ACC112 (cell line): Measurements from ENCODE around the gene RHBDD3.

ENCODE experiments used
- H2AFZ ChIP-seq: fragments of 200-600 bp; sonication (generic); one replicate; pipeline ENCODE4 v1.6.0; 2017; ENCODE audit warnings: antibody characterized with exemption, low read length; ENCODE audit not compliant: unreplicated experiment
- H3K27ac ChIP-seq: fragments of 200-600 bp; sonication (generic); 2 replicates; pipeline ENCODE4 v1.5.1; 2014; ENCODE audit warnings: low read depth, mild to moderate bottlenecking, antibody characterized with exemption, low read length, moderate library complexity
- H3K27me3 ChIP-seq: fragments of 200-600 bp; sonication (generic); 2 replicates; pipeline ENCODE4 v1.6.1; 2014; ENCODE audit warnings: mild to moderate bottlenecking, antibody characterized with exemption, low read length, moderate library complexity, mixed read lengths; ENCODE audit not compliant: insufficient read depth
- H3K36me3 ChIP-seq: fragments of 200-600 bp; sonication (generic); 2 replicates; pipeline ENCODE4 v1.6.1; 2016; ENCODE audit warnings: mild to moderate bottlenecking, antibody characterized with exemption, low read length, moderate library complexity, mixed read lengths; ENCODE audit not compliant: insufficient read depth
- H3K4me1 ChIP-seq: fragments of 200-600 bp; sonication (generic); one replicate; pipeline ENCODE4 v1.6.1; 2016; ENCODE audit warnings: low read length, mixed read lengths; ENCODE audit not compliant: insufficient read depth, unreplicated experiment, control insufficient read depth
- H3K4me3 ChIP-seq: fragments of 200-600 bp; sonication (generic); 2 replicates; pipeline ENCODE4 v1.5.1; 2014; ENCODE audit warnings: mild to moderate bottlenecking, low read depth, low read length
- H3K79me2 ChIP-seq: fragments of 200-600 bp; sonication (generic); one replicate; pipeline ENCODE4 v1.6.0; 2016; ENCODE audit warnings: low read length; ENCODE audit not compliant: control insufficient read depth, unreplicated experiment, insufficient read depth

RHBDD3 gene

DNA sequence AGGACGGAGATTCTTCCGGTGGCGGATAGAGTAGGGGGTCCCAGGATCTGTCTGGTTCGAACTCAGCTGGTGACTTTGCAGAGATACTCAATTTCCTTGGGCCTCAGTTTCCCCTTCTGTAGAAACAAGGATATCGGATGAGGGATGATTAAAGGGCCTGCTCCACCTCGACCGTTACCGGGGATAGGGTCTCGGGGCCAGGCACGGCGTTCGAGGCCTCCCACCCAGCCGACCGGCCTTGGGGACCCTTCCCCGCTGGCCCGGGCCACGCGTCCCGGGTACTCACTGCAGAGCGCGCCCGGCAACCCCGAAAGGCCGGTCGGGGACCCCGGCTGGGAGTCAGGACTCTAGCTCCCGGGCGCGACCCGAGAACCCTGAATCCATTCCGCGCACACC, 321 bp downstream of the RHBDD3 start:
- peak overlapping the region; percentile 95 for H3K27ac ChIP-seq
- H3K36me3 ChIP-seq, result peaks cover 7% of the 10 kb centered on the region
- peak overlapping the region; percentile 88 for H3K4me3 ChIP-seq
- no peaks in the 10 kb centered on the region for H3K27me3 ChIP-seq
- H2AFZ ChIP-seq, result no peak overlapping the region
- H3K4me1 ChIP-seq, result peaks cover 29% of the 10 kb centered on the region
- peaks cover 58% of the 10 kb centered on the region for H3K79me2 ChIP-seq

DNA sequence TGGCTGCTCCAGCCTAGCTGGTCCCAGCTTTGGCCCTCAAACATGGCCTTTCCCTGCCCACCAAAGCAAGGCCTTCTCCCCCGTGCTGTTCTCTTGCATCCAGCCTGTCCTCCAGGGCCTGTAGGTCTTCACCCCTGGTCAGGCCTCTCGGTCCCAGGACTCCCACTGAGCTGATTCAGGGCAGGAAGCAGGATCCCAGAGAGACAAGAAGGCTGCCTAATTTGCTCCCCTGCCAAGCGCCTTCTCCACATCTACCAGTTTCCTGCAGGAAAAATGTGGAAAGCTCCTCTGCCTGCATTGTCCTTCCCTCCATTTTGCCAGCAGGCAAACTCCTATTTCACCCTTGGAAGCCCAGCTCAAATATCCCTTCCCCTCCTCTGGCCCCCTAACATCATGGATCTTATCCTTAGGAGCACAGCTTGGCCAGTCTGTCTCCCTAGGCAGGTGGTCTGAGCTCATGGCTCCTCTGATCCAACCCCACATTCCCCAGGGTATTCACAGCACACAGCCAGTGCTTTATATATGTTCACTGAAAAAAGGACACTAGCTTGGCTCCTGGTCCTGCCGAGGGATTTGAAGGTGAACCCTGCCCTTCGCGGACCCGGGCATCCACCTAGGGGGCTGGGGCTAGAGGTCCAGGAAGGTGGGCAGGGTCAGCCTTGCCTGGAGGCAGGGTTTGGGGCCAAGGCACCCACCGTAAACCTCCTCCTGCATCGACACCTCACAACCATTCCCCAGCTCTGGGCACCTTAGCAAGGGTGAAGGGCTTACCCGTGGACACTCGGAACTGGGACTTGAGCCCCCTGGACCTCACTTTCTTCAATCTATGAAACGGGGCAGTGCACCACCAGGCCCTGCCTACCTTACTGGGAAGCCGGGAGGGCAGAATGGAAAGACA, 968 bp downstream of the RHBDD3 start:
- H3K27ac ChIP-seq, result peak overlapping the region; percentile 95
- peaks cover 23% of the 10 kb centered on the region for H3K4me1 ChIP-seq
- no peaks in the 10 kb centered on the region for H3K27me3 ChIP-seq
- H3K36me3 ChIP-seq, result peaks cover 5% of the 10 kb centered on the region; the same call in 1 of the 2 replicates
- peaks cover 52% of the 10 kb centered on the region for H3K79me2 ChIP-seq
- peak overlapping the region; percentile 18 for H2AFZ ChIP-seq
- peak overlapping the region; percentile 88 for H3K4me3 ChIP-seq

DNA sequence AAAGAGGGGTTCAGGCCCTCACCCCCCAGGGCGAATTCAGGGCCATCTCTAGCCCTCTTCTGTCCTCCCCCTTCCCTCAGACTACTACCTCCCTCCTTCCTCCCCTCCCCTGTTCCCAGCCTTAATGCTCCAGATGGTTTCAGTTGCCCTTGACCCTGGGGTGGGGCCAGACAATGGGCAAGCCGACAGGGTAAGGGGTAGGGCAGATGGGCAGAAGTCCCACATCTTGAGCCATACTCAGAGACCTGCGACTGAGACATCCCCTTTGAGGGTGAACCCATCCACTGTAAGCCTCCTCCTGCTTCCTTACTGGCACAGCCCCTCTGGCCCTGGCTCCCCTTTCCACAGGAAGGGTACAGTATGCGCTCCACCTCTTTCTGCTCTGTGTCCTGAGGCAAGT, 1.9 kb downstream of the RHBDD3 start:
- Histone ChIP-seq H2AFZ (no peak overlapping the region), H3K79me2 (peaks cover 43% of the 10 kb centered on the region), H3K4me1 (peaks cover 14% of the 10 kb centered on the region), H3K27me3 (no peaks in the 10 kb centered on the region), H3K4me3 (peak overlapping the region; percentile 88; the same call in 1 of the 2 replicates), H3K27ac (no peak overlapping the region), H3K36me3 (no peaks in the 10 kb centered on the region; the same call in 1 of the 2 replicates)

DNA sequence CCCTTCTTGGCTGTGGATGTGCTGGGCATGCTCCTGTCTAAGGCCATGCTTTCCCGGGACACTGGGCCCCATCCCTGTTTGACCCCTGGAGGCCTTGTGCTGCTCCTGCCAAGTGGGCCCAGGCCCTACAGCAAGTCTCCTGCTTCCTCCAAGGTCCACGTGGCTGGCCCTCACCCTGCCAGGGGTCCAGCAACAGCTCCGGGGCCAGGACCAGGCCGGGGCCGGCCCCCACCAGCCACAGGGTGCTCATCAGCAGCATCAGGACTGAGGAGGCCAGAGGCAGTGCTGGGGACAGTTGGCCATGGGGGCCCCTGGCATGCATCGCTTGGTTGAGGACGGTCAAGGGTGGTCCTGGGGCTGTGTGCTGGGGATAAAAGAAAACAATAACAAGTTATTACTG, 2.5 kb downstream of the RHBDD3 start:
- peaks cover 12% of the 10 kb centered on the region for H3K4me1 ChIP-seq
- H3K79me2 ChIP-seq, result peaks cover 37% of the 10 kb centered on the region
- no peaks in the 10 kb centered on the region for H3K36me3 ChIP-seq
- no peak overlapping the region for H3K4me3 ChIP-seq
- no peaks in the 10 kb centered on the region for H3K27me3 ChIP-seq
- H3K27ac ChIP-seq, result no peak overlapping the region
- no peak overlapping the region for H2AFZ ChIP-seq

DNA sequence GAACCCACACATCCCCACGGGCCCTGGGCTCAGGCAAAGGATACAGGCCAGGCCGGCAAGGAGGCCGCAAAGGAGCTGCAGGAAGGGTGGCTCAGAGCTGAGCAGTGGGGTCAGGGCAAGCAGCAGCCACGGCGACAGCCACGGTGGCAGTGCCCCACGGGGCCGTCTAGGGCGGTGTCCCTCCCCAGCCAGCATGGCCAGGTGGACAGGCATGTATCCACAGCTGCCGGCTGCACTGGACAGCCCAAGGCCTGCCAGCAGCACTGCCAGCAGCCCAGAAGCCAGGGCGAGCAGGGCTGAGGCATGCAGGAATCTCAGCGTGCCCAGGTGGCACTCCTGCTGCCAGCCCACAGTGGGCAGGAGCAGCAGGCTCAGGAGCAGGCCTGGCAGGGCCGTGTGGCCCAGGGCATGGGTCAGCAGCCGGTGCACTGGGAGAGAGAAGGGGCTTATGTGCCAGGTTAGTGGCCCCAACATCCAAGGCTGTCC, 3.9 kb downstream of the RHBDD3 start:
- H3K4me3 ChIP-seq, result no peak overlapping the region
- H3K79me2 ChIP-seq, result peaks cover 22% of the 10 kb centered on the region
- H3K27ac ChIP-seq, result no peak overlapping the region
- peaks cover 12% of the 10 kb centered on the region for H3K4me1 ChIP-seq
- H3K36me3 ChIP-seq, result no peaks in the 10 kb centered on the region
- H3K27me3 ChIP-seq, result no peaks in the 10 kb centered on the region
- no peak overlapping the region for H2AFZ ChIP-seq

DNA sequence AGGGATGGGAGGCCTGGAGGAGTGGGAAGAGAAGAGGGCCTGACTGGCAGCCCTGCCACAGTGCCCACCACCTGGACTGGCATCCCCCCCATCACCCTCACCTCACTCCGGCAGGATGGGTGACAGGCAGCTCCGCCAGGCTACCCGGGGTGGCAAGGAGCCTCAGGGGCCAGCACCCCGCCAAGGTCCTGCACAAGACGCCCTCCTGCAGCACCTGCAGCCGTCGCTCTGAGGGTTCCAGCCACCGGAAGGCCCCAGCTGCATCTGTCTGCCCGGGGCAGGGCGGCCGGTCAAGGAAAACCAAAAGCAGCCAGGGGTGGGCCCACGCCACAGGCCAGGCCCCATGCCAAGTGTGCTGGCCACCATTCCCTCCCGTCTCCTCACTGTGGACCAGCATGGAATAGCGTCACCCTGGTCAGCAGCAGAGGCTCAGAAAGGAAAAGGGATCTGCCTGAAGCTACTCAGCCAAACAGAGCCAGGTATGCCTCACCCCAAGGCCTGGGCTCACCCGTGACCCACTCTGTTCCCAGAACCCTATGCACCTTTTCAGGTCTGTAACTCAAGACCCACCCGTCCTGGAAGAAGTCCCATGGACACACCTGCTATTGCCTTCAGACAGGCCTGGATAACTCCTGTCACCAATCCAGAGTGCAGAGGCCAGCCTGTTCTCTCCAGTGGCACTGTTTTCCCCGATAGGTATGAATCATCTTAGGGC, 7.0 kb downstream of the RHBDD3 start:
- H3K36me3 ChIP-seq, result no peaks in the 10 kb centered on the region
- H3K27me3 ChIP-seq, result no peaks in the 10 kb centered on the region

DNA sequence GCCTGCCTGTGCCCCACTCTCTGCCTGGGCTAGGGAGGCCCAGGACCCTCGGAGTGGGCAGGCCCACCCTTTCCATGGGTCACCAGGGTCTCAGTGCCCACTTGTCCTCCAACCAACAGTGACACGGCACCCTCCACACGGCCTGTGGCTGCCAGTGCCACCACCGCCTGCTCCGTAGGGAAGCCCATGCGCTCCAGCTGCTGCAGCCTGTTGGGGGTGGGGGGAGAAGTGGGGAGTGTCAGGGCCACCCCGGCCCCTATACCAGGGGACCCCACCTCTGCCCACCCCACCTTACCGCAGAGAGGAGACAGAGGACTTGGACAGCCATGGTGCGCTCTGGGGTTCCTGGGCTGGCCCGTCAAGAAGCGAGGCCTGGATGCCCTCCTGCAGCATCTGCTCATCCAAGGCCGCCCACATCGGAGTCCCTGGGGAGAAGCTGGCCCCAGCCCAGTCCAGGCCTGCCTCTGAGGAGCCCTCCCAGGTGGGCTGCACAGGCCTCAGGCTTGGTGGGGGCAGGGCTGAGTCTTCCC, 7.7 kb downstream of the RHBDD3 start:
- Histone ChIP-seq H3K27me3 (no peaks in the 10 kb centered on the region), H3K4me3 (no peak overlapping the region), H3K4me1 (no peaks in the 10 kb centered on the region), H2AFZ (no peak overlapping the region), H3K79me2 (no peaks in the 10 kb centered on the region), H3K27ac (no peak overlapping the region), H3K36me3 (no peaks in the 10 kb centered on the region)

More for the DNA sequence above, 7.0 kb downstream of the RHBDD3 start:
- Histone ChIP-seq H3K79me2 (no peaks in the 10 kb centered on the region), H3K27ac (no peak overlapping the region), H3K4me1 (no peaks in the 10 kb centered on the region), H2AFZ (no peak overlapping the region), H3K4me3 (no peak overlapping the region)

DNA sequence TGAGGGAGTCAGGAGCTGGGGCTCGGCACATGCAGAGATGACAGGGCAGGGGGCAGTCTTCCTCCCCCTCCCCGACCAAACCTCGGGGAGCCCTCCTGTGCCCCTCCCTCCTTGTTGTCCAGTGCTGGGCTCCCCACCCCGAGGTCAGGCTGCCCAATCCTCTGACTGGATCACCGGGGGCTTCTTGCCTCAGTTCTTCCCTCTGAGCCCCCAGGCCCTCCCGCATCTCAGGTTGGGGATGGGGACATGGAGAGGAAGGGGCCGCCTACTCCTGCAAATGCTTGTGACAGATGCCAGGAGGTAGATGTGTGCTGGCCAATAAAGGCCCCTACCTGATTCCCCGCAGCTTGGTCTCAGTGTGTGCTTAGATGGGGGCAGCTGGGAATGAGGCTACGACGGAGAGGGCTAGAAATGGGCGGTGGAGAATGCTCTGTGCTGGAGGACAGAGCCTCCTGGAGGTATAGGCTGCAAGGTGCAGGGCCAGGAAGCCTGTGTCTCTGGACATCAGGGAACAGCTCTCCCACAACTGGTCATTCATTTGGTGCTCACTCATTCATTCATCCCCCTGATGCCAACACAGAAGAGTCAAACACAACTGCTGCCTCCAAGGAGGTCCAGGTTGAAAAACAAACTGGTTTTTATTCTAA, 8.4 kb downstream of the RHBDD3 start:
- no peaks in the 10 kb centered on the region for H3K36me3 ChIP-seq
- H3K4me3 ChIP-seq, result no peak overlapping the region
- H3K79me2 ChIP-seq, result no peaks in the 10 kb centered on the region
- H3K27ac ChIP-seq, result no peak overlapping the region
- no peaks in the 10 kb centered on the region for H3K27me3 ChIP-seq
- no peaks in the 10 kb centered on the region for H3K4me1 ChIP-seq
- H2AFZ ChIP-seq, result no peak overlapping the region

DNA sequence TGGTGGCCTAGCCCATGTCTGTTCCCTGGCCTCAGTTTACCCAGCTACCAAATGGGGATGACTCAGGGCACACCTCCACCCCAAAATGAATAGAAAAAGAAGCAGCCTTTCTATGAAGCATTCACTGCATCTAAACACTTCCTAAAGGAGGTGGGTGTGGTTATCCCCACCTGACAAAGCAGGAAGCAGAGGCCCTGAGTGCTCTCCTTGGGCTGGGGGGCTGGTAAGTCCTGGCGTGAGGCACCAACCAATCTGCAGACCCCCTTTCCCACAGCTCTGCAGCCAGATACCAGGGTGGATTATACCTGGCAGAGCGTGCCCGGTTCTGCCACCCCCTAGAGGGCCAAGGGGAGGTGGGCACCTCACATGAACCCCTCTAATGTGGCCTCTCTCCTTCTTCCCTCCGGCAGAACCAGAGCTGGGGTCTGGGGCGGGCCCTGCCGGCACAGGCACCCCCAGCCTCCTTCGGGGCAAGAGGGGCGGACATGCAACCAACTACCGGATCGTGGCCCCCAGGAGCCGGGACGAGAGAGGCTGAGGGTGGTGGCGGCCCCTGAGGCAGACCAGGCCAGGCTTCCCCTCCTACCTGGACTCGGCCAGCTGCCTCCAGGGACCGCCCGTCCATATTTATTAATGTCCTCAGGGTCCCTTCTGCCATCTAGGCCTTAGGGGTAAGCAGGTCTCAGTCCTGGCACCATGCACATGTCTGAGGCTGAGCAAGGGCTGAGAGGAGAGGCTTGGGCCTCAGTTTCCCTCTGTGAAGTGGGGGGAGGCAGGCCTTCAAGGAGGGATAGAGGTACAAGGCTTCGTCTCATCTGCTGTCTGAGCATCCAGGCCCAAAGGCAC, 9.2 kb downstream of the RHBDD3 start:
- Histone ChIP-seq H3K36me3 (no peaks in the 10 kb centered on the region), H3K27me3 (no peaks in the 10 kb centered on the region), H3K4me1 (no peaks in the 10 kb centered on the region), H3K79me2 (no peaks in the 10 kb centered on the region), H3K4me3 (no peak overlapping the region), H2AFZ (no peak overlapping the region), H3K27ac (no peak overlapping the region)
